GM10266 (cell line): ENCODE data around the gene SCN8A.

ENCODE experiments used
- DNase-seq: peaks from one replicate; pipeline ENCODE4 v3.0.0; 2012; ENCODE audit errors: extremely low spot score
- CTCF ChIP-seq: IDR thresholded peaks from 2 replicates; pipeline ENCODE4 v1.5.1; 2012; ENCODE audit warnings: mild to moderate bottlenecking, low read depth; ENCODE audit not compliant: control insufficient read depth, insufficient read depth; ENCODE audit errors: missing control alignments

Gene SCN8A

GRCh38 chr12:51749206-51749985 is 158.4 kb downstream of the SCN8A start:
- TF ChIP-seq CTCF, result no peak
- DNase-seq, result no peak

GRCh38 chr12:51749986-51750317 is 158.9 kb downstream of the SCN8A start:
- DNase-seq, result no peak
- TF ChIP-seq CTCF, result no peak

- TF ChIP-seq CTCF, result no peak
- no peak for DNase-seq
Observed at GRCh38 chr12:51751661-51752060, 160.6 kb downstream of the SCN8A start.

- no peak for DNase-seq
- no peak for TF ChIP-seq CTCF
Observed at GRCh38 chr12:51752234-51752889, 161.3 kb downstream of the SCN8A start.

GRCh38 chr12:51753980-51754675 is 163.1 kb downstream of the SCN8A start:
- TF ChIP-seq CTCF, result no peak
- no peak for DNase-seq

GRCh38 chr12:51755251-51755650 is 164.2 kb downstream of the SCN8A start:
- no peak for TF ChIP-seq CTCF
- DNase-seq, result no peak

GRCh38 chr12:51759175-51759574 is 168.1 kb downstream of the SCN8A start:
- DNase-seq, result no peak
- no peak for TF ChIP-seq CTCF
